GM21717 (cell line): ENCODE data around the gene IL13.
"Not testable (repeated sequence)": the region's sequence is repeated elsewhere in the genome, so short reads cannot be mapped to it uniquely, and the experiment has no call there.

Experiments used
- ATAC-seq: cut with Tn5 transposase; IDR thresholded peaks from one replicate; pipeline ENCODE4 v1.9.1; 2021; ENCODE audit warnings: mild to moderate bottlenecking, moderate library complexity; ENCODE audit not compliant: unreplicated experiment

The IL13 gene

GRCh38 chr5:132688536-132689339, 30.8 kb downstream of the IL13 start:
- ATAC-seq: no peak

GRCh38 chr5:132689513-132689912, 31.5 kb downstream of the IL13 start:
- ATAC-seq: no peak

GRCh38 chr5:132690156-132690555, 32.2 kb downstream of the IL13 start:
- no peak for ATAC-seq

- ATAC-seq: not testable (repeated sequence)
Observed at GRCh38 chr5:132691755-132692631, 34.0 kb downstream of the IL13 start.

- no peak for ATAC-seq
Observed at GRCh38 chr5:132692632-132692967, 34.6 kb downstream of the IL13 start.

GRCh38 chr5:132695956-132696355, 38.0 kb downstream of the IL13 start:
- ATAC-seq: no peak

- no peak for ATAC-seq
Observed at GRCh38 chr5:132704875-132705274, 46.9 kb downstream of the IL13 start.

GRCh38 chr5:132708645-132709044, 50.7 kb downstream of the IL13 start:
- no peak for ATAC-seq
